Fibroblast of gingiva (primary cell): ENCODE results near the gene FYCO1.

ENCODE experiments used
- DNase-seq: peaks from one replicate; pipeline ENCODE4 v3.0.0-alpha.2; 2011; ENCODE audit warnings: low read depth

FYCO1 gene

GRCh38 chr3:45885979-45886705 lies 109.5 kb downstream of the FYCO1 start, which contains the start of gene CCR9:
Gene CCR9, plus strand, starts transcription at chr3:45886543. Its CDS starts 8,391 bp downstream, at chr3:45894934.
- no peak for DNase-seq

- no peak for DNase-seq
Measured at GRCh38 chr3:45884368-45885201, 111.0 kb downstream of the FYCO1 start.

GRCh38 chr3:45881078-45882022 lies 114.3 kb downstream of the FYCO1 start:
- DNase-seq, result no peak

- DNase-seq, result no peak
Measured at GRCh38 chr3:45880725-45881077, 114.9 kb downstream of the FYCO1 start.

GRCh38 chr3:45878124-45878523 lies 117.5 kb downstream of the FYCO1 start:
- no peak for DNase-seq

GRCh38 chr3:45874677-45875346 lies 120.8 kb downstream of the FYCO1 start:
- no peak for DNase-seq

GRCh38 chr3:45873638-45874037 lies 122.0 kb downstream of the FYCO1 start:
- no peak for DNase-seq

GRCh38 chr3:45873036-45873435 lies 122.6 kb downstream of the FYCO1 start:
- no peak for DNase-seq

GRCh38 chr3:45872569-45872968 lies 123.1 kb downstream of the FYCO1 start:
- no peak for DNase-seq

GRCh38 chr3:45871780-45872179 lies 123.8 kb downstream of the FYCO1 start:
- no peak for DNase-seq

GRCh38 chr3:45870099-45870498 lies 125.5 kb downstream of the FYCO1 start:
- no peak for DNase-seq

- no peak for DNase-seq
Measured at GRCh38 chr3:45869638-45870037, 126.0 kb downstream of the FYCO1 start.

GRCh38 chr3:45868650-45869049 lies 127.0 kb downstream of the FYCO1 start:
- no peak for DNase-seq

GRCh38 chr3:45868213-45868612 lies 127.4 kb downstream of the FYCO1 start:
- DNase-seq, result no peak
